A549 treated with Mapracorat at 1 μM for 4 hours (cell line): ENCODE data around the gene TRIM22. TPM values are rescaled to one million over a fixed set of nuclear protein-coding genes. Genes with fewer than 3 reads are reported as not detected.

Experiments
- total RNA-seq: library from RNA; stranded (reverse); fragments of 200-300 nt; extraction: Qiagen RNA extraction; gene quantifications from 5 replicates; pipeline ENCODE4 v1.2.3, GENCODE V29; 2022

Gene TRIM22, protein sequence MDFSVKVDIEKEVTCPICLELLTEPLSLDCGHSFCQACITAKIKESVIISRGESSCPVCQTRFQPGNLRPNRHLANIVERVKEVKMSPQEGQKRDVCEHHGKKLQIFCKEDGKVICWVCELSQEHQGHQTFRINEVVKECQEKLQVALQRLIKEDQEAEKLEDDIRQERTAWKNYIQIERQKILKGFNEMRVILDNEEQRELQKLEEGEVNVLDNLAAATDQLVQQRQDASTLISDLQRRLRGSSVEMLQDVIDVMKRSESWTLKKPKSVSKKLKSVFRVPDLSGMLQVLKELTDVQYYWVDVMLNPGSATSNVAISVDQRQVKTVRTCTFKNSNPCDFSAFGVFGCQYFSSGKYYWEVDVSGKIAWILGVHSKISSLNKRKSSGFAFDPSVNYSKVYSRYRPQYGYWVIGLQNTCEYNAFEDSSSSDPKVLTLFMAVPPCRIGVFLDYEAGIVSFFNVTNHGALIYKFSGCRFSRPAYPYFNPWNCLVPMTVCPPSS
- total RNA-seq: 0.80 to 1.4 TPM (median 0.87 TPM) in 5 replicates

DNA sequence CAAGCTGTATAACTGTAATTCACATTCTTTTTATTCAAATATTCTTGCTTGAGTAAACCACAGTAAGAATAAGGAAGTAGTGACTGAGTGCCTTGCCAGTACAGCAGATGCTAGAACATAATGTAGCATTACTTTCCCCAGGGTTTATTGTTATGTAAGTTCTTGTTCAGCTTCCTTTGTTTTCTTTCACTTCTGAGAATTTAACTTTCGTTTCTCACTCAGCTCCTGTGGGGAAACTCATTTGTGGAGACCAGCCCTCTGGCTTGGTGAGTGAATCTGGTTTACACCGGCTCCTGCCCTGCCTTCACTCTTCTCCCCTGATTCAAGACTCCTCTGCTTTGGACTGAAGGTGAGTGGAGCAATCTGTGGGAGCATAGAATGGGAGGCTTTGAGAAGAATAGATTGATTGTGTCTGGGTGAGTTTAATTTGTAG is at the start of gene TRIM22:
TSS of gene TRIM22 (plus strand) at position 240 of the 433 bp plus-strand sequence. CDS start 6,443 bp downstream, outside the sequence.

GRCh38 chr11:5684646-5685362 is 4.8 kb upstream of the TRIM22 start, which contains the start of gene TRIM5:
Gene TRIM5 (minus strand): TSS chr11:5685074. CDS start chr11:5680177, 4,897 bp downstream.

DNA sequence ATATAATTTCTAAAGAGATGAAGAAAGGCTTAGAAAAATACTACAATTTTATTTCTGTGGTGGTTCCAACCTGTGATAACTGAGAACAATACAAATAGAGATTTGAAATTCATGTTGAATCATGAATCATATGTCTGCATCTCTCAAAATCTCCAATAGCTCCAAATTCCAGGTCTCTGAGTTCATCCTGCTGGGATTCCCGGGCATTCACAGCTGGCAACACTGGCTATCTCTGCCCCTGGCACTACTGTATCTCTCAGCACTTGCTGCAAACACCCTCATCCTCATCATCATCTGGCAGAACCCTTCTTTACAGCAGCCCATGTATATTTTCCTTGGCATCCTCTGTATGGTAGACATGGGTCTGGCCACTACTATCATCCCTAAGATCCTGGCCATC is 46.8 kb downstream of the TRIM22 start, which contains the start of gene OR56B1:
TSS of gene OR56B1 (plus strand) at position 53 of the 400 bp plus-strand sequence. CDS start at position 122, 69 bp downstream.

GRCh38 chr11:5753943-5754342 is 64.4 kb downstream of the TRIM22 start, which contains the start of gene OR52N4:
Gene OR52N4 (plus strand): TSS chr11:5754243. CDS start chr11:5754741, 498 bp downstream.

Other genes with a start within 250 kb of the TRIM22 start
- not detected in 5 replicates for gene OR51I1, start 248.3 kb upstream of the TRIM22 start, total RNA-seq
- gene OR51I2, start 240.5 kb upstream of the TRIM22 start, total RNA-seq: not detected in 5 replicates
- not detected in 5 replicates for gene OR52D1, start 201.1 kb upstream of the TRIM22 start, total RNA-seq
- gene UBQLN3, start 179.8 kb upstream of the TRIM22 start, total RNA-seq: not detected in 5 replicates
- not detected in 5 replicates for gene UBQLNL, start 173.1 kb upstream of the TRIM22 start, total RNA-seq
- gene OR52H1, start 141.2 kb upstream of the TRIM22 start, total RNA-seq: not detected in 5 replicates
- gene OR52B6, start 108.9 kb upstream of the TRIM22 start, total RNA-seq: not detected in 5 replicates
- 8.7 to 9.9 TPM (median 9.2 TPM) in 5 replicates for gene TRIM6, start 93.2 kb upstream of the TRIM22 start, total RNA-seq
- gene TRIM34, start 64.8 kb upstream of the TRIM22 start, total RNA-seq: 2.9 to 3.7 TPM (median 3.1 TPM) in 5 replicates
- 8.7 to 10.9 TPM (median 10.5 TPM) in 5 replicates for gene TRIM5, start 4.7 kb upstream of the TRIM22 start, total RNA-seq
- gene OR56B1, start 46.7 kb downstream of the TRIM22 start, total RNA-seq: not detected in 5 replicates
- gene OR52N4, start 64.5 kb downstream of the TRIM22 start, total RNA-seq: not detected in 5 replicates
- gene OR52N5, start 93.6 kb downstream of the TRIM22 start, total RNA-seq: not detected in 5 replicates
- not detected in 5 replicates for gene OR52N1, start 101.5 kb downstream of the TRIM22 start, total RNA-seq
- not detected in 5 replicates for gene OR52N2, start 119.1 kb downstream of the TRIM22 start, total RNA-seq
- gene OR52E6, start 152.1 kb downstream of the TRIM22 start, total RNA-seq: not detected in 5 replicates
- gene OR52E8, start 167.9 kb downstream of the TRIM22 start, total RNA-seq: not detected in 5 replicates
- not detected in 5 replicates for gene OR52E4, start 190.8 kb downstream of the TRIM22 start, total RNA-seq
- not detected in 5 replicates for gene OR52E5, start 203.4 kb downstream of the TRIM22 start, total RNA-seq